H1 (cell line): ENCODE data around the gene STAT2.

Experiments
- ATF3 ChIP-seq: IDR thresholded peaks from 2 replicates; pipeline ENCODE4 v1.6.1; 2011; ENCODE audit warnings: low read depth, mild to moderate bottlenecking, low read length; ENCODE audit not compliant: insufficient read depth
- BRCA1 ChIP-seq: IDR thresholded peaks from 2 replicates; pipeline ENCODE4 v1.6.1; 2012; ENCODE audit warnings: low read depth, low read length, improper control_type of control experiment
- CEBPB ChIP-seq: IDR thresholded peaks from 2 replicates; pipeline ENCODE4 v1.6.1; 2012; ENCODE audit warnings: low read depth, low read length
- CTCF ChIP-seq, 3 experiments: IDR thresholded peaks; 1 replicate in 2 of 3; 2 replicates in 1 of 3; pipeline versions ENCODE4 v1.5.1 to v1.6.1; 2011; ENCODE audit warnings: low read length in 3 of 3, mild to moderate bottlenecking in 3 of 3, inconsistent platforms in 2 of 3, low read depth in 1 of 3, moderate library complexity in 1 of 3; ENCODE audit not compliant: insufficient read depth in 1 of 3; ENCODE audit errors: control extremely low read depth in 1 of 3
- JUN ChIP-seq: IDR thresholded peaks from 2 replicates; pipeline ENCODE4 v1.6.1; 2011; ENCODE audit warnings: low read depth, mild to moderate bottlenecking, improper control_type of control experiment, low read length
- KDM1A ChIP-seq: fragments of 200-600, 300-600 bp; sonication (generic); IDR thresholded peaks from 2 replicates; pipeline ENCODE4 v1.7.1; 2016; ENCODE audit warnings: mild to moderate bottlenecking, low read length, borderline replicate concordance
- PHF8 ChIP-seq: fragments of 200-600 bp; sonication (generic); conservative IDR thresholded peaks from 2 replicates; pipeline ENCODE4 v1.7.1; 2012; ENCODE audit warnings: low read depth, mild to moderate bottlenecking, inconsistent platforms, low read length, moderate library complexity
- POLR2A ChIP-seq, 2 experiments: IDR thresholded peaks; 1 replicate in 1 of 2; 2 replicates in 1 of 2; pipeline ENCODE4 v1.6.1; 2011; ENCODE audit warnings: low read depth in 2 of 2, low read length in 2 of 2, mild to moderate bottlenecking in 2 of 2; ENCODE audit errors: control extremely low read depth in 1 of 2
- POLR2AphosphoS5 ChIP-seq: IDR thresholded peaks from 2 replicates; pipeline ENCODE4 v1.6.1; 2011; ENCODE audit warnings: low read depth, low read length
- RAD21 ChIP-seq, 2 experiments: IDR thresholded peaks in 1 of 2; conservative IDR thresholded peaks in 1 of 2; 2 replicates each; pipeline ENCODE4 v1.6.1; 2011; ENCODE audit warnings: low read depth in 2 of 2, low read length in 2 of 2, improper control_type of control experiment in 1 of 2, inconsistent platforms in 1 of 2, mild to moderate bottlenecking in 1 of 2, moderate library complexity in 1 of 2
- SIRT6 ChIP-seq: IDR thresholded peaks from one replicate; pipeline ENCODE4 v1.7.1; 2012; ENCODE audit warnings: low read length, inconsistent platforms
- TAF1 ChIP-seq: IDR thresholded peaks from 2 replicates; pipeline ENCODE4 v1.6.1; 2011; ENCODE audit warnings: mild to moderate bottlenecking, low read depth, low read length

- TF ChIP-seq POLR2AphosphoS5 = no peak
- TF ChIP-seq POLR2A (IDR thresholded peaks at IDR 0.05; ENCODE audit: control extremely low read depth in 1 of 2, low read depth in 2 of 2, low read length in 2 of 2) = no peak
- no peak for TF ChIP-seq SIRT6
- TF ChIP-seq ATF3 = no peak
- TF ChIP-seq CEBPB = no peak
- TF ChIP-seq CTCF (IDR thresholded peaks at IDR 0.05; ENCODE audit: control extremely low read depth in 1 of 3, insufficient read depth in 1 of 3, low read depth in 1 of 3, low read length in 3 of 3) = no peak
- TF ChIP-seq RAD21 (IDR thresholded peaks at IDR 0.05 in 1 of 2, conservative IDR thresholded peaks at IDR 0.05 in 1 of 2; ENCODE audit: low read depth in 2 of 2, low read length in 2 of 2) = no peak
- TF ChIP-seq TAF1 = no peak
- TF ChIP-seq BRCA1 = no peak
- no peak for TF ChIP-seq KDM1A
- TF ChIP-seq PHF8 = no peak
- no peak for TF ChIP-seq JUN
Measured at GRCh38 chr12:56385873-56386272, 26.0 kb upstream of the STAT2 start.
